Left ventricle myocardium inferior (tissue), 1 donor: ENCODE data around the gene NBAS. TPM values are rescaled to one million over a fixed set of nuclear protein-coding genes. Genes with fewer than 3 reads are reported as not detected.
"Not testable (repeated sequence)": the region's sequence is repeated elsewhere in the genome, so short reads cannot be mapped to it uniquely, and the experiment has no call there.

Experiments
- DNase-seq: peaks from one replicate; pipeline ENCODE4 v3.0.0-alpha.2; 2020
- H3K27ac ChIP-seq: fragments of 200-600 bp; replicated peaks from 2 replicates; pipeline ENCODE4 v1.8.0; 2021
- H3K27me3 ChIP-seq: fragments of 200-600 bp; 2 replicates; pipeline ENCODE4 v1.8.0; 2021; ENCODE audit warnings: low read depth
- H3K36me3 ChIP-seq: fragments of 200-600 bp; 2 replicates; pipeline ENCODE4 v1.8.0; 2021
- H3K4me1 ChIP-seq: fragments of 200-600 bp; 2 replicates; pipeline ENCODE4 v1.8.0; 2021
- H3K4me3 ChIP-seq: fragments of 200-600 bp; 2 replicates; pipeline ENCODE4 v1.8.0; 2021; ENCODE audit warnings: mild to moderate bottlenecking, moderate library complexity
- H3K9me3 ChIP-seq: fragments of 200-600 bp; replicated peaks from 2 replicates; pipeline ENCODE4 v1.8.0; 2021
- CTCF ChIP-seq: fragments of 200-600 bp; IDR thresholded peaks from 2 replicates; pipeline ENCODE4 v1.8.0; 2021; ENCODE audit warnings: antibody characterized with exemption, mild to moderate bottlenecking, borderline replicate concordance
- intact Hi-C: fragments of 100-400 bp; cut with micrococcal nuclease; formaldehyde crosslinking; loops from one replicate; pipeline ENCODE4 v1.11.0; 2022
- total RNA-seq: library from RNA; stranded (reverse); fragmentation: NEBNext Ultra II Directional; extraction: Animal tissue kit (Norgen Biotek cat#: 25700); gene quantifications from one replicate; pipeline ENCODE4 v1.2.1, GENCODE V29; 2021
- donor health status: DM: no; HTN: yes; CAD: no; lungs with severe emphysema.

Gene NBAS
- total RNA-seq, 1 donor from 2014 or later = 50.6 TPM

- TF ChIP-seq CTCF = no peak
- Histone ChIP-seq H3K36me3 (peaks cover 36% of the 10 kb centered on the region), H3K27ac (no peak overlapping the region), H3K27me3 (no peaks in the 10 kb centered on the region), H3K9me3 (no peaks in the 10 kb centered on the region), H3K4me3 (no peak overlapping the region), H3K4me1 (peaks cover 3% of the 10 kb centered on the region)
- intact Hi-C loops = no loop called here
- DNase-seq = no peak
Measured at GRCh38 chr2:15532996-15533395, 28.1 kb downstream of the NBAS start.

- H3K36me3 ChIP-seq = peaks cover 51% of the 10 kb centered on the region
- no peak for TF ChIP-seq CTCF
- no peaks in the 10 kb centered on the region for H3K9me3 ChIP-seq
- H3K4me1 ChIP-seq = no peaks in the 10 kb centered on the region
- no peak overlapping the region for H3K4me3 ChIP-seq
- DNase-seq = no peak
- H3K27ac ChIP-seq = no peak overlapping the region
- H3K27me3 ChIP-seq = no peaks in the 10 kb centered on the region
- intact Hi-C loops = no loop called here
Measured at GRCh38 chr2:15531095-15531854, 29.9 kb downstream of the NBAS start.

GRCh38 chr2:15527074-15527739, 33.9 kb downstream of the NBAS start:
- Histone ChIP-seq H3K4me1 (no peaks in the 10 kb centered on the region), H3K27me3 (no peaks in the 10 kb centered on the region), H3K27ac (no peak overlapping the region), H3K9me3 (no peaks in the 10 kb centered on the region), H3K4me3 (no peak overlapping the region), H3K36me3 (peaks cover 60% of the 10 kb centered on the region)
- no peak for TF ChIP-seq CTCF
- intact Hi-C loops = no loop called here
- DNase-seq = no peak

- no peaks in the 10 kb centered on the region for H3K4me1 ChIP-seq
- H3K27me3 ChIP-seq = no peaks in the 10 kb centered on the region
- DNase-seq = no peak
- intact Hi-C loops = no loop called here
- TF ChIP-seq CTCF = no peak
- H3K9me3 ChIP-seq = no peaks in the 10 kb centered on the region
- H3K4me3 ChIP-seq = no peak overlapping the region
- H3K36me3 ChIP-seq = peaks cover 39% of the 10 kb centered on the region
- no peak overlapping the region for H3K27ac ChIP-seq
Measured at GRCh38 chr2:15521641-15522181, 39.4 kb downstream of the NBAS start.

- Histone ChIP-seq H3K4me1 (no peaks in the 10 kb centered on the region), H3K36me3 (peaks cover 29% of the 10 kb centered on the region), H3K27ac (no peak overlapping the region), H3K4me3 (no peak overlapping the region), H3K9me3 (no peaks in the 10 kb centered on the region), H3K27me3 (no peaks in the 10 kb centered on the region)
- TF ChIP-seq CTCF = no peak
- intact Hi-C loops = no loop called here
- DNase-seq = no peak
Measured at GRCh38 chr2:15520346-15520745, 40.8 kb downstream of the NBAS start.

GRCh38 chr2:15518759-15519158, 42.4 kb downstream of the NBAS start:
- H3K36me3 ChIP-seq = peaks cover 18% of the 10 kb centered on the region
- intact Hi-C loops, H3K4me1 ChIP-seq, H3K27me3 ChIP-seq, H3K27ac ChIP-seq, DNase-seq, H3K9me3 ChIP-seq, H3K4me3 ChIP-seq: not testable (repeated sequence)
